NT2/D1 (cell line): ENCODE measurements around the gene ADARB2.

Source experiments
- DNase-seq: peaks from one replicate; pipeline ENCODE4 v3.0.0-alpha.2; 2011; ENCODE audit warnings: low read depth, low spot score
- H3K27me3 ChIP-seq: 2 replicates; pipeline ENCODE4 v1.6.0; 2011; ENCODE audit warnings: mild to moderate bottlenecking; ENCODE audit not compliant: insufficient read length, insufficient read depth
- H3K36me3 ChIP-seq: 2 replicates; pipeline ENCODE4 v1.6.1; 2011; ENCODE audit warnings: mild to moderate bottlenecking, low read length, mixed read lengths; ENCODE audit not compliant: insufficient read depth, insufficient read length
- H3K4me1 ChIP-seq: 2 replicates; pipeline ENCODE4 v1.5.1; 2011; ENCODE audit not compliant: insufficient read depth, insufficient read length
- H3K4me3 ChIP-seq: 2 replicates; pipeline ENCODE4 v1.5.1; 2011; ENCODE audit warnings: low read depth; ENCODE audit not compliant: insufficient read length
- H3K9ac ChIP-seq: 2 replicates; pipeline ENCODE4 v1.6.0; 2011; ENCODE audit warnings: low read depth; ENCODE audit not compliant: insufficient read length
- H3K9me3 ChIP-seq: 2 replicates; pipeline ENCODE4 v1.5.1; 2011; ENCODE audit warnings: mild to moderate bottlenecking, low read length; ENCODE audit not compliant: insufficient read depth
- SUZ12 ChIP-seq: IDR thresholded peaks from 2 replicates; pipeline ENCODE4 v1.6.1; 2011; ENCODE audit not compliant: insufficient read length, insufficient read depth; ENCODE audit errors: extremely low read depth
- YY1 ChIP-seq: IDR thresholded peaks from 2 replicates; pipeline ENCODE4 v1.6.1; 2011; ENCODE audit not compliant: insufficient read length, insufficient read depth
- ZNF274 ChIP-seq: IDR thresholded peaks from 2 replicates; pipeline ENCODE4 v1.6.1; 2011; ENCODE audit warnings: mild to moderate bottlenecking, low read depth, low read length

Gene ADARB2

GRCh38 chr10:1180071-1180730, 557.1 kb downstream of the ADARB2 start:
- DNase-seq: no peak
- H3K4me1 ChIP-seq: peaks cover 5% of the 10 kb centered on the region
- H3K9ac ChIP-seq: no peak overlapping the region
- TF ChIP-seq SUZ12: no peak
- no peak for TF ChIP-seq YY1
- TF ChIP-seq ZNF274: no peak
- H3K9me3 ChIP-seq: no peaks in the 10 kb centered on the region
- H3K36me3 ChIP-seq: no peaks in the 10 kb centered on the region
- H3K4me3 ChIP-seq: no peak overlapping the region
- H3K27me3 ChIP-seq: no peaks in the 10 kb centered on the region

GRCh38 chr10:1179346-1180070, 557.8 kb downstream of the ADARB2 start:
- Histone ChIP-seq H3K9me3 (no peaks in the 10 kb centered on the region), H3K4me3 (no peak overlapping the region), H3K9ac (no peak overlapping the region), H3K4me1 (peaks cover 3% of the 10 kb centered on the region), H3K27me3 (no peaks in the 10 kb centered on the region), H3K36me3 (no peaks in the 10 kb centered on the region)
- no peak for DNase-seq
- TF ChIP-seq YY1 (no peak), SUZ12 (no peak), ZNF274 (no peak)

DNA sequence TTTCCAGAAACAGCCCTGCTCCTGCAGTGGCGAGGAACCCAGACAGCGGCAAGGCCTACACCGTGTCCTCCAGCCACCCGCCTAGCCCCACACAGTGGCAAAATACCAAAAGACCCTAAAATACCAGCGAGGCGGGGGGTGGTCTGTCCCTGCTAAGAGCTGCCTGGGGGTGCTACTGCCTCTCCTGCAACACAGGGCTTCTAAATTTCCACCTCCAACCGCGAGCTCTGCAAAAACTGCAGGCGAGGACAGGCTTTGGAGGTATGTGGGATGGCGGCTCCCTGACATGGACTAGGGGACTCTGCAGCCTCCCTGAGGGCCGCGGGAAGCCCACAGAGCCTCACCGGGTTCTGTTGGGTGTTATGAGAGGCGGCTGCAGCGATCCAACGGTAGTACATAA, 558.8 kb downstream of the ADARB2 start:
- Histone ChIP-seq H3K4me3 (no peak overlapping the region), H3K36me3 (no peaks in the 10 kb centered on the region), H3K9me3 (no peaks in the 10 kb centered on the region), H3K4me1 (peaks cover 2% of the 10 kb centered on the region), H3K27me3 (no peaks in the 10 kb centered on the region), H3K9ac (no peak overlapping the region)
- DNase-seq: no peak
- TF ChIP-seq SUZ12 (no peak), ZNF274 (no peak), YY1 (no peak)

DNA sequence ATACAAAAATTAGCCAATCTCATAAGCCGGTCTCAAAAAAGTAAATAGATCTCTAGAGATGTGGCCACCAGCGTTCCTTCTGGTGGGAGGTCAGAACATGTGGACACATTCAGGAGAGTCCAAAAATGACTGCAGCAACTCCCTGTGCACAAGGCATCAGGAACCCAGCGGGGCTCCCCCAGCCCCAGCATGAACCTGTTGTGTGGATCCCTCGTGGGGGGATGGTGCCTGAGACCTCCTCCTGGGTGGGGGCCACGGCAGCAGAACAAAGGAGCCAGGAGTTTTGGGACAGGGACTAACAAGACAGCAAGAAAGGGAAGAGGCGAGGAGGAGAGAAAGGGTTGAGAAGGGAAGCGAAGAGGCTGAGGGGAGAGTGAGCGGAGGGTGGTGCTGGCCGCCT, 559.4 kb downstream of the ADARB2 start:
- Histone ChIP-seq H3K27me3 (no peaks in the 10 kb centered on the region), H3K9ac (no peak overlapping the region), H3K4me3 (no peak overlapping the region), H3K4me1 (no peaks in the 10 kb centered on the region), H3K36me3 (no peaks in the 10 kb centered on the region), H3K9me3 (no peaks in the 10 kb centered on the region)
- DNase-seq: no peak
- TF ChIP-seq YY1 (no peak), SUZ12 (no peak), ZNF274 (no peak)

- no peaks in the 10 kb centered on the region for H3K27me3 ChIP-seq
- no peak for TF ChIP-seq ZNF274
- TF ChIP-seq SUZ12: no peak
- TF ChIP-seq YY1: no peak
Observed at GRCh38 chr10:1175956-1176565, 561.3 kb downstream of the ADARB2 start.

DNA sequence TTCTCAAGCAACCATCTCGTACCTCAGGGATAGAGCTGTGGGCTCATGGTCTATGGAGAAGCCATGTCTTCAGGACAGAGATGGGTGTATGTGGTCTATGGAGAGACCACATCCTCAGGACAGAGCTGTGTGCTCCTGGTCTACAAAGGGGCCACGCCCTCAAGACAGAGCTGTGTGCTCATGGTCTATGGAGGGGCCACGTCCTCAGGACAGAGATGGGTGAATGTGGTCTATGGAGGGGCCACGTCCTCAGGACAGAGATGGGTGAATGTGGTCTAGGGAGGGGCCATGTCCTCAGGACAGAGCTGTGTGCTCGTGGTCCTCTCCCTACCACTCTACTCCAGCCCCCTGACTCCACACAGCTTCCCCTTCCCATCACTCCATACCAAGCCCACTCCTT, 563.3 kb downstream of the ADARB2 start:
- H3K4me1 ChIP-seq: peaks cover 2% of the 10 kb centered on the region
- no peak overlapping the region for H3K9ac ChIP-seq
- H3K4me3 ChIP-seq: no peak overlapping the region
- no peak for TF ChIP-seq SUZ12
- TF ChIP-seq YY1: no peak
- TF ChIP-seq ZNF274: no peak
- no peaks in the 10 kb centered on the region for H3K9me3 ChIP-seq
- no peak for DNase-seq
- no peaks in the 10 kb centered on the region for H3K36me3 ChIP-seq
- H3K27me3 ChIP-seq: no peaks in the 10 kb centered on the region

More at GRCh38 chr10:1175956-1176565, 561.3 kb downstream of the ADARB2 start:
- no peak for DNase-seq
- Histone ChIP-seq H3K4me1 (no peaks in the 10 kb centered on the region), H3K9ac (no peak overlapping the region), H3K4me3 (no peak overlapping the region), H3K9me3 (no peaks in the 10 kb centered on the region), H3K36me3 (no peaks in the 10 kb centered on the region)

DNA sequence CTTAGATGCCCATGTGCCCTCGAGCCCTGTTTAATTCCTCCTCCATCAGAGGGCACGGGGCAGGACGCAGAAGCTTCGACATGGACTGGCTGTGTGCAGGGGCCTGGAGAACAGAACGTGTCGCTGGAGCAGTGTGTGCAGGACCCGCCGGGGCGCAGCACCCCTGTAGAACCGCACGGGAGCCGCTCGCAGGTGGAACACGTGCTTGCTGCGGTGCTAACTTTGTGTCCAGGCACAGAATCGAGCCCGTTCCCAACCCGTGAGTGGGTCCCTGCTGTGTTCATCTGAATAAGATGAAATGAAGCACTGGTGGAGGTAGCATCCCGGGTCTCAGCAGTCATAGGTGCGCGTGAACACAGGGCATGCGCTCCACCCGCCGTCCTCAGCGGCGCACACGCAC, 564.2 kb downstream of the ADARB2 start:
- TF ChIP-seq YY1: no peak
- no peak for TF ChIP-seq ZNF274
- no peak for TF ChIP-seq SUZ12
- Histone ChIP-seq H3K9ac (no peak overlapping the region), H3K36me3 (no peaks in the 10 kb centered on the region), H3K4me1 (peaks cover 2% of the 10 kb centered on the region), H3K4me3 (no peak overlapping the region), H3K9me3 (no peaks in the 10 kb centered on the region), H3K27me3 (no peaks in the 10 kb centered on the region)
- DNase-seq: no peak
